K562 (cell line): Measurements from ENCODE around the gene SYT1. TPM values are rescaled to one million over a fixed set of nuclear protein-coding genes. Genes with fewer than 3 reads are reported as not detected.

Experiments used
- ATAC-seq: fragments of 200-7000 bp; cut with Tn5 transposase; 3 replicates; pipeline ENCODE4 v1.9.1; 2020; ENCODE audit warnings: moderate library complexity
- BruUV-seq: library from RNA; stranded (reverse); fragments of 400-500 nt; replicated peaks from 2 replicates; lab custom pipeline; 2021; lab: Mats Ljungman, UMichigan
- CTCF ChIA-PET: fragments of 300-600 bp; formaldehyde crosslinking; extraction: SDS; loops from one replicate; lab custom pipeline; 2021; ENCODE audit warnings: low intra/inter-chr PET ratio; lab: Yijun Ruan, JAX
- POLR2A ChIA-PET: fragments of 300-600, 350-650 bp; sonication (Branson Sonifier 250); formaldehyde crosslinking; extraction: SDS; loops from one replicate; lab custom pipeline; 2021; ENCODE audit warnings: antibody characterized with exemption, inconsistent platforms; lab: Yijun Ruan, JAX
- DNase-seq, 4 experiments: peaks; one replicate each; pipeline versions ENCODE4 v3.0.0 to v3.0.0-alpha.2; 2011 to 2018; ENCODE audit warnings: low spot score in 3 of 4, mixed read lengths in 3 of 4; ENCODE audit errors: extremely low read depth in 1 of 4
- FAIRE-seq: peaks from 2 replicates; lab custom pipeline; 2011; peaks lifted over from hg19 to GRCh38; lab: Jason Lieb, UNC
- H2AFZ ChIP-seq: 2 replicates; pipeline ENCODE4 v1.6.0; 2011; ENCODE audit warnings: low read depth, low read length, control low read depth, inconsistent platforms
- H3K27ac ChIP-seq: fragments of 200-600 bp; 3 replicates; pipeline ENCODE4 v1.8.0; 2011; ENCODE audit warnings: low read depth, mild to moderate bottlenecking, control low read depth, inconsistent platforms, low read length, moderate library complexity, mixed read lengths; ENCODE audit errors: extremely low read depth
- H3K27me3 ChIP-seq, 2 experiments: fragments of 300-600 bp in 1 of 2; 2 replicates in 1 of 2; 3 replicates in 1 of 2; pipeline versions ENCODE4 v1.6.0 to v1.8.0; 2011; ENCODE audit warnings: inconsistent platforms in 2 of 2, low read length in 2 of 2, mild to moderate bottlenecking in 1 of 2, mixed read lengths in 1 of 2, moderate library complexity in 1 of 2; ENCODE audit not compliant: control insufficient read depth in 2 of 2, insufficient read depth in 2 of 2
- H3K36me3 ChIP-seq: fragments of 300-600 bp; 3 replicates; pipeline ENCODE4 v1.8.0; 2011; ENCODE audit warnings: mild to moderate bottlenecking, low read length, inconsistent platforms; ENCODE audit not compliant: control insufficient read depth, insufficient read depth
- H3K4me1 ChIP-seq, 2 experiments: fragments of 200-600 bp in 1 of 2; replicated peaks in 1 of 2; 2 replicates in 1 of 2; 3 replicates in 1 of 2; pipeline versions ENCODE4 v1.5.1 to v1.8.0; 2011; ENCODE audit warnings: inconsistent platforms in 2 of 2, low read length in 2 of 2, mild to moderate bottlenecking in 1 of 2, mixed read lengths in 1 of 2, moderate library complexity in 1 of 2; ENCODE audit not compliant: control insufficient read depth in 2 of 2, insufficient read depth in 2 of 2
- H3K4me2 ChIP-seq: 2 replicates; pipeline ENCODE4 v1.6.1; 2011; ENCODE audit warnings: low read length, control low read depth, inconsistent platforms, mixed read lengths; ENCODE audit not compliant: insufficient read depth
- H3K4me3 ChIP-seq: fragments of 200-600 bp; sonication (generic), shearing (Covaris generic); 2 replicates; pipeline ENCODE4 v1.5.1; 2016; ENCODE audit warnings: control low read depth, inconsistent platforms
- H3K79me2 ChIP-seq: fragments of 200-600 bp; 3 replicates; pipeline ENCODE4 v1.8.0; 2011; ENCODE audit warnings: low read length, inconsistent platforms; ENCODE audit not compliant: control insufficient read depth, insufficient read depth
- H3K9ac ChIP-seq, 2 experiments: 2 replicates each; pipeline versions ENCODE4 v1.6.0 to v1.6.1; 2011; ENCODE audit warnings: low read depth in 2 of 2, low read length in 2 of 2, control low read depth in 1 of 2, inconsistent platforms in 1 of 2, mild to moderate bottlenecking in 1 of 2, mixed read lengths in 1 of 2; ENCODE audit not compliant: insufficient read depth in 1 of 2
- H3K9me1 ChIP-seq: one replicate; pipeline ENCODE4 v1.6.0; 2011; ENCODE audit warnings: inconsistent platforms, mild to moderate bottlenecking, low read length, moderate library complexity; ENCODE audit not compliant: control insufficient read depth, insufficient read depth
- H3K9me3 ChIP-seq: replicated peaks from 2 replicates; pipeline ENCODE4 v1.5.1; 2011; ENCODE audit warnings: low read depth, low read length, inconsistent platforms; ENCODE audit not compliant: control insufficient read depth, insufficient read depth
- H4K20me1 ChIP-seq: replicated peaks from 2 replicates; pipeline ENCODE4 v1.6.1; 2011; ENCODE audit warnings: low read length, inconsistent platforms, mixed read lengths; ENCODE audit not compliant: control insufficient read depth, insufficient read depth
- BRD4 ChIP-seq: fragments of 200-600 bp; sonication (generic); IDR thresholded peaks from 2 replicates; pipeline ENCODE4 v1.6.1; 2017; ENCODE audit warnings: inconsistent platforms
- CEBPB ChIP-seq: fragments of 450-650 bp; IDR thresholded peaks from 2 replicates; pipeline ENCODE4 v1.6.1; 2016; ENCODE audit warnings: missing genetic modification characterization, missing compliant biosample characterization
- CUX1 ChIP-seq: fragments of 200-800 bp; sonication (Bioruptor generic); IDR thresholded peaks from 2 replicates; pipeline ENCODE4 v1.6.1; 2016; ENCODE audit warnings: missing genetic modification characterization, missing compliant biosample characterization
- E2F6 ChIP-seq, 2 experiments: IDR thresholded peaks; 2 replicates each; pipeline ENCODE4 v1.6.1; 2011; ENCODE audit warnings: borderline replicate concordance in 1 of 2, control low read depth in 1 of 2, low read depth in 1 of 2, low read length in 1 of 2, mild to moderate bottlenecking in 1 of 2, mixed read lengths in 1 of 2, moderate library complexity in 1 of 2; ENCODE audit not compliant: insufficient read depth in 1 of 2, insufficient read length in 1 of 2, poor library complexity in 1 of 2, severe bottlenecking in 1 of 2; ENCODE audit errors: extremely low read depth in 1 of 2
- FIP1L1 ChIP-seq: fragments of 200-400 bp; formaldehyde crosslinking; IDR thresholded peaks from 2 replicates; pipeline ENCODE4 v1.6.1; 2018; ENCODE audit warnings: mild to moderate bottlenecking, low read depth, low read length; ENCODE audit not compliant: poor library complexity, severe bottlenecking
- MAFK ChIP-seq: IDR thresholded peaks from 2 replicates; pipeline ENCODE4 v1.6.1; 2011; ENCODE audit warnings: low read length, improper control_type of control experiment
- NR2C1 ChIP-seq, 2 experiments: fragments of 450-650 bp; IDR thresholded peaks; 2 replicates each; pipeline ENCODE4 v1.6.1; 2017; ENCODE audit warnings: mild to moderate bottlenecking in 2 of 2, antibody characterized with exemption in 1 of 2, inconsistent platforms in 1 of 2, missing compliant biosample characterization in 1 of 2, missing genetic modification characterization in 1 of 2
- ZNF395 ChIP-seq: fragments of 200-800 bp; sonication (Bioruptor generic); IDR thresholded peaks from 2 replicates; pipeline ENCODE4 v1.6.1; 2017; ENCODE audit warnings: missing genetic modification characterization, missing compliant biosample characterization
- WGBS: fragments of 100-300 bp; shearing (Covaris generic); methylation state at CpG from one replicate; pipeline ENCODE4 v1.1.6; 2016; ENCODE audit warnings: low coverage, mixed read lengths; ENCODE audit not compliant: insufficient coverage; ENCODE audit errors: missing lambda C conversion rate; 5-methylcytosine and 5-hydroxymethylcytosine counted together
- in situ Hi-C: fragments of 300-500 bp; cut with MboI; formaldehyde crosslinking; loops from 4 replicates; pipeline ENCODE4 v1.15.0; 2018; ENCODE audit warnings: inconsistent platforms, mixed read lengths
- intact Hi-C: fragments of 100-400 bp; cut with micrococcal nuclease; formaldehyde crosslinking; loops from 2 replicates; pipeline ENCODE4 v1.14.2; 2022
- polyA plus RNA-seq, 8 experiments: library from polyadenylated mRNA; depleted of rRNA in 4 of 8; stranded (reverse) in 5 of 8; unstranded in 3 of 8; fragments of >200 nt; fragmentation: Nextera tagmentation in 2 of 8; fragmentation: Illumina TruSeq in 1 of 8; extraction: Ambion mirVana in 2 of 8; extraction: Trizol in 1 of 8; gene quantifications; 2 replicates each; pipeline versions ENCODE4 v1.2.1 to v1.2.3, GENCODE V29; 2011 to 2014; ENCODE audit warnings: inconsistent platforms in 1 of 8, missing spikeins in 1 of 8
- total RNA-seq, 7 experiments: library from RNA; depleted of rRNA in 6 of 7; stranded (reverse); fragments of >200 nt in 6 of 7; fragmentation: Illumina TruSeq in 2 of 7; extraction: Trizol in 2 of 7; gene quantifications; 2 replicates each; pipeline versions ENCODE4 v1.2.1 to v1.2.3, GENCODE V29; 2011 to 2021; ENCODE audit warnings: low replicate concordance in 1 of 7
- TF ChIP-seq, protein P1 (sequence below): fragments of 450-650 bp; formaldehyde crosslinking; IDR thresholded peaks from 2 replicates; pipeline ENCODE4 v1.4.0; 2022; ENCODE audit warnings: mild to moderate bottlenecking, moderate library complexity

Gene SYT1
- total and polyA plus RNA-seq, 9 of the 15 experiments (the other 6 are each of a cell fraction or from before 2014, with no cell fraction given), result 0.03 to 0.13 (median 0.07) TPM; not detected in 4

DNA sequence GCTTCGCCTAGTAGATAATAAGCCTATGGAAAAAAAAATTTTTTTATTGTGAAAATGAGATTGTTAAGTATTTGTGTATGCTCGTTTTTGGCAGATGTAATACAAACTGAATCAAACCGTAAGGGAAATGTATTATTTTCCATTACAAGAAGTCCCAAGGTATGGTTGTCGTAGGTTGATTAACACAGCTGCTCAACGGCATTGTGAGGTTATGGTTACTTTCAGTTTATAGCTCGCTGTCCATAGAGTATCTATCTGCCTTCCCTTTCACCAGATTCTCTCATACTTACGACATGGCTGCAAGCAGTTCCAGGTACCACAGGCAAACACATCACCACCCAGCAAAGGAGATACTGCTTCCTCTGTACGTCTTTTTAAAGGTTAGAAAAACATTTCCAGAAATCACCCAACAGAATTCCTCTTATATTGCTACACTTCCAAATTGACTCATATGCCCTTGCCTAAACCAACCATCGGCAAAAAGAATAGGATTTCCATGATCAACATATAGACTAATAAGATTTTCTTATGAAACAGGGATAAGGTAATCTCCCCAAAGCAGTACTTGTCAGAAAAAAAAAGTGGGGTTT, 338.6 kb downstream of the SYT1 start (continued):
- TF ChIP-seq, protein P1, sequence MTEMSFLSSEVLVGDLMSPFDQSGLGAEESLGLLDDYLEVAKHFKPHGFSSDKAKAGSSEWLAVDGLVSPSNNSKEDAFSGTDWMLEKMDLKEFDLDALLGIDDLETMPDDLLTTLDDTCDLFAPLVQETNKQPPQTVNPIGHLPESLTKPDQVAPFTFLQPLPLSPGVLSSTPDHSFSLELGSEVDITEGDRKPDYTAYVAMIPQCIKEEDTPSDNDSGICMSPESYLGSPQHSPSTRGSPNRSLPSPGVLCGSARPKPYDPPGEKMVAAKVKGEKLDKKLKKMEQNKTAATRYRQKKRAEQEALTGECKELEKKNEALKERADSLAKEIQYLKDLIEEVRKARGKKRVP, result no peak
- TF ChIP-seq CEBPB (tag), result no peak
- TF ChIP-seq E2F6 (IDR thresholded peaks at IDR 0.05; ENCODE audit: borderline replicate concordance in 1 of 2, extremely low read depth in 1 of 2, insufficient read depth in 1 of 2, insufficient read length in 1 of 2, low read depth in 1 of 2, low read length in 1 of 2, poor library complexity in 1 of 2, severe bottlenecking in 1 of 2), result no peak
- TF ChIP-seq BRD4, result no peak
- TF ChIP-seq, all 486 proteins: peak for 0

- DNase-seq (no peak), ATAC-seq (no peak), FAIRE-seq (no peak)
- Histone ChIP-seq H3K79me2 (no peaks in the 10 kb centered on the region), H3K4me2 (no peak overlapping the region), H2AFZ (no peak overlapping the region), H4K20me1 (no peaks in the 10 kb centered on the region), H3K27ac (no peak overlapping the region), H3K4me3 (no peak overlapping the region), H3K27me3 (no peaks in the 10 kb centered on the region), H3K9me1 (no peaks in the 10 kb centered on the region), H3K4me1 (no peaks in the 10 kb centered on the region), H3K36me3 (no peaks in the 10 kb centered on the region), H3K9me3 (no peaks in the 10 kb centered on the region; the same call in 1 of the 2 replicates), H3K9ac (no peak overlapping the region)
- intact Hi-C loops, result no loop called here
- in situ Hi-C loops, result no loop called here
- CTCF ChIA-PET, result no interaction called here
- no TSS peak for BruUV-seq
- 0% methylated on average over 1 of the region's 1 CpG for WGBS
- POLR2A ChIA-PET, result no interaction called here
- no peak for TF ChIP-seq FIP1L1
- no peak for TF ChIP-seq MAFK
- no peak for TF ChIP-seq ZNF395 (CRISPR knock-in tag)
- no peak for TF ChIP-seq NR2C1 (IDR thresholded peaks at IDR 0.05)
- TF ChIP-seq NR2C1 (tag; IDR thresholded peaks at IDR 0.05), result no peak
- no peak for TF ChIP-seq CUX1 (CRISPR knock-in tag)
These were observed 342.3 kb downstream of the SYT1 start for GRCh38 chr12:79206871-79207270.
